Stomach (tissue), 9 donors: ENCODE measurements around the gene FOXK2. TPM values are rescaled to one million over a fixed set of nuclear protein-coding genes. Genes with fewer than 3 reads are reported as not detected.
A peak's percentile ranks its signal among the peaks of the same experiment; 100 is the strongest.
"Not testable (repeated sequence)": the region's sequence is repeated elsewhere in the genome, so short reads cannot be mapped to it uniquely, and the experiment has no call there.

Experiments
- DNase-seq, 2 donors: peaks; one replicate each; pipeline versions ENCODE4 v3.0.0 to v3.0.0-alpha.2; 2013 to 2019
- H3K27ac ChIP-seq, 5 donors: fragments of 200-600 bp in 4 of 5; sonication (generic) in 4 of 5; one replicate each; pipeline ENCODE4 v1.5.1; 2013 to 2019; ENCODE audit warnings: mild to moderate bottlenecking in 1 of 5, moderate library complexity in 1 of 5
- H3K27me3 ChIP-seq, 3 donors: fragments of 200-600 bp; sonication (generic); one replicate each; pipeline ENCODE4 v1.5.1; 2017 to 2019; ENCODE audit warnings: mixed run types in 1 of 3
- H3K36me3 ChIP-seq, 4 donors: fragments of 200-600 bp; sonication (generic); 1 replicate in 3 of 4; 2 replicates in 1 of 4; pipeline ENCODE4 v1.5.1; 2016 to 2019
- H3K4me1 ChIP-seq, 4 donors: fragments of 200-600 bp; sonication (generic); one replicate each; pipeline ENCODE4 v1.5.1; 2016 to 2019
- H3K4me3 ChIP-seq, 4 donors: fragments of 200-600 bp; sonication (generic) in 3 of 4; one replicate each; pipeline ENCODE4 v1.5.1; 2016 to 2019; ENCODE audit warnings: mild to moderate bottlenecking in 1 of 4
- H3K9me3 ChIP-seq, 4 donors: fragments of 200-600 bp; sonication (generic); one replicate each; pipeline ENCODE4 v1.5.1; 2016 to 2019
- CTCF ChIP-seq, 7 experiments: fragments of 450-650 bp in 4 of 7; fragments of 200-600 bp in 3 of 7; sonication (generic) in 3 of 7; IDR thresholded peaks; one replicate each; pipeline ENCODE4 v1.5.1; 2016 to 2019; ENCODE audit warnings: antibody characterized with exemption in 7 of 7, control low read depth in 2 of 7, mild to moderate bottlenecking in 1 of 7
- EP300 ChIP-seq: sonication (generic); formaldehyde crosslinking; IDR thresholded peaks from one replicate; pipeline ENCODE4 v1.6.1; 2017; ENCODE audit warnings: antibody characterized with exemption
- POLR2A ChIP-seq, 4 donors: fragments of 450-650 bp; IDR thresholded peaks; one replicate each; pipeline ENCODE4 v1.6.1; 2016; ENCODE audit warnings: antibody characterized with exemption in 4 of 4, control low read depth in 2 of 4, mild to moderate bottlenecking in 1 of 4, moderate library complexity in 1 of 4
- POLR2AphosphoS5 ChIP-seq, 3 donors: sonication (generic); formaldehyde crosslinking; IDR thresholded peaks; one replicate each; pipeline ENCODE4 v1.6.1; 2016; ENCODE audit warnings: antibody characterized with exemption in 3 of 3
- WGBS, 5 donors: extraction: QIAGEN DNeasy Blood & Tissue Kit in 3 of 5; methylation state at CpG; one replicate each; pipeline versions ENCODE4 v1.1.5 to v1.1.7; 2013 to 2018; 5-methylcytosine and 5-hydroxymethylcytosine counted together
- intact Hi-C: fragments of 100-400 bp; cut with DNase I; formaldehyde crosslinking; loops from one replicate; pipeline ENCODE4 v1.15.1; 2023; ENCODE audit warnings: low total_unique reads
- polyA plus RNA-seq, 3 donors: library from polyadenylated mRNA; stranded (reverse); fragments of 200-250 nt; gene quantifications; one replicate each; pipeline ENCODE4 v1.2.3, GENCODE V29; 2013
- total RNA-seq, 5 donors: library from RNA; depleted of rRNA; stranded (reverse); fragments of >200 nt; gene quantifications; one replicate each; pipeline versions ENCODE4 v1.1.0 to v1.2.3, GENCODE V29; 2014 to 2016
- donor health status: healthy with polysubstance abuse.
- donor health status: Bipolar disorder and iron deficiency.
- donor health status: healthy.

FOXK2 gene
- total and polyA plus RNA-seq, 8 donors: 12.8 to 71.8 (median 31.9) TPM

GRCh38 chr17:82582709-82583108, 63.2 kb downstream of the FOXK2 start:
- no peak for DNase-seq
- peaks cover 0 to 16% (median 8%) of the 10 kb centered on the region in 4 donors for H3K4me1 ChIP-seq
- intact Hi-C loops: no loop called here
- H3K27me3 ChIP-seq: no peaks in the 10 kb centered on the region
- H3K36me3 ChIP-seq: peaks cover 24 to 68% (median 64%) of the 10 kb centered on the region in 4 donors
- TF ChIP-seq POLR2AphosphoS5 (IDR thresholded peaks at IDR 0.05): no peak
- no peak for TF ChIP-seq CTCF (IDR thresholded peaks at IDR 0.05)
- TF ChIP-seq POLR2A (IDR thresholded peaks at IDR 0.05): no peak
- H3K27ac ChIP-seq: no peak overlapping the region
- 89 to 93% (median 92%) methylated on average over 11 of the region's 11 CpGs for WGBS, 5 donors
- H3K9me3 ChIP-seq: no peaks in the 10 kb centered on the region
- no peak overlapping the region for H3K4me3 ChIP-seq

GRCh38 chr17:82583720-82584234, 64.2 kb downstream of the FOXK2 start:
- intact Hi-C loops: no loop called here
- peaks cover 25 to 67% (median 63%) of the 10 kb centered on the region in 4 donors for H3K36me3 ChIP-seq

GRCh38 chr17:82585935-82586575, 66.5 kb downstream of the FOXK2 start:
- H3K27ac ChIP-seq: peak overlapping the region; percentile 17 to 92 (median 51)
- WGBS, 5 donors: 81 to 94% (median 90%) methylated on average over 19 to 23 of the region's 23 CpGs
- H3K4me3 ChIP-seq: peak overlapping the region in 1 of 4 donors; percentile 3
- peak in 1 of 2 donors; percentile 80 for DNase-seq
- intact Hi-C loops, H3K9me3 ChIP-seq, H3K27me3 ChIP-seq: not testable (repeated sequence)
- peaks cover 4 to 45% (median 17%) of the 10 kb centered on the region in 4 donors for H3K4me1 ChIP-seq
- H3K36me3 ChIP-seq: peaks cover 25 to 62% (median 58%) of the 10 kb centered on the region in 4 donors

More at GRCh38 chr17:82583720-82584234, 64.2 kb downstream of the FOXK2 start:
- H3K4me3 ChIP-seq: no peak overlapping the region
- H3K27me3 ChIP-seq: no peaks in the 10 kb centered on the region
- no peak for DNase-seq
- H3K9me3 ChIP-seq: no peaks in the 10 kb centered on the region
- no peak for TF ChIP-seq EP300
- TF ChIP-seq POLR2A (IDR thresholded peaks at IDR 0.05): no peak
- TF ChIP-seq CTCF (IDR thresholded peaks at IDR 0.05): no peak
- TF ChIP-seq POLR2AphosphoS5 (IDR thresholded peaks at IDR 0.05): no peak
- 84 to 93% (median 91%) methylated on average over 28 of the region's 28 CpGs for WGBS, 5 donors
- H3K27ac ChIP-seq: no peak overlapping the region
- peaks cover 0 to 24% (median 11%) of the 10 kb centered on the region in 4 donors for H3K4me1 ChIP-seq

- Histone ChIP-seq H3K9me3 (no peaks in the 10 kb centered on the region), H3K27me3 (no peaks in the 10 kb centered on the region), H3K36me3 (peaks cover 25 to 62% (median 58%) of the 10 kb centered on the region in 4 donors), H3K4me3 (no peak overlapping the region), H3K27ac (peak overlapping the region in 2 of 5 donors; percentile 17 to 92), H3K4me1 (peaks cover 11 to 51% (median 24%) of the 10 kb centered on the region in 4 donors)
- intact Hi-C loops: no loop called here
- no peak for TF ChIP-seq CTCF (IDR thresholded peaks at IDR 0.05)
- 82 to 89% (median 88%) methylated on average over 21 of the region's 21 CpGs for WGBS, 5 donors
- DNase-seq: no peak
These were observed 67.2 kb downstream of the FOXK2 start for GRCh38 chr17:82586576-82587233.
